Measurements from ENCODE around the gene SLK.

Gene SLK

DNA sequence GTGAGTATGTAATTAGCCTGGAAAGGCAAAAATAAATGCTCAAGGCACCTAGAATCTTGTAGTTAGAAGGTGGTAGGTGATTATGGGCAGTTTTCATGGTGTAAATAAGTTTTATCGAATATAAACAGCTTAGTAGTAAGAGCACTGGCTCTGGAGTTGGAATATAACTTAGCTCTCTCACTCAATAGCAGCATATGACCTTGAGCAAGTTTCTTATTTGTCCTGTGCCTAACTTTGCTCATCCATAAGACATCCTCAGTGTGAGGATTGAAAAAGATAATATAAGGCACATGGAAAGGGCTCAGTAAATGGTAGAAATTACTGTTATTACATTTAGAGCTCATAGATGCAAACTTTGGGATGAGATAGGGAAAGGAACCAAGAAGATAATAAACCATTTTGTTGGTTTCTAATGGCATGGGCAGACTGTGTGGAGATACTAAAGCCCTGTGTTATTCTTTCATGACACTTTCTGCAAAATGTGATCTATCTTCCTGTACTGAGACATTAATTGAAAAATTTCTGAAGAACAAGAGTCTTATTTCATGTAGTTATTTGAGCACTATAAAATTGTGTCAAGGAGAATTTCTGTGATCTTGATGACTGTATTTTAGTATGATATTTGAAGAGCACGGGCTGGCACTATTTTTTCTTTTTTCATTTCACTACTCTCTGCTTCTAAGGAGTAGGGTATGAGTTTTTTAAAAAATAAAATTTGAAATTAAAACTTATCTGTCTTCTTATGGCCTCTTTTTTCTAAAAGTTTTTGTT, 3.1 kb downstream of the SLK start:
- DNase-seq (ENCODE audit: low spot score), result no peak

DNA sequence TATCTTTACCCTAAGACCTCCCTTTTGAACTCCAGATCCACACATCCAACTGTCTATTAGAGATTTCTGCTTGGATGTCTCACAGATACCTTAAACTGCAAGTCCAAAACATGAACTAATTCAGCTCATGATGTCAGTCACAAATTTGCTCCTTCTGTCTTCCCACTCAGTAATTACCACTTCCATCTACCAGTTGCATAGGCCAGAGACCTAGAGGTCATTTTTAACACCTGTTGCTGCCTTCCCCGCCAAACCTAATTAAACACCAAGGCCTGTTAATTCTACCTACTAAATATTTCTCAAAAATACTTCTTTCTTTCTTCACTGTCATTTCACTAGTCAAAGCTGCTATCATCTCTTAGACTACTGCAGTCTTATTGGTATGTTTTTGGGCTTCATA, 8.2 kb downstream of the SLK start:
- H3K27ac ChIP-seq, result no peak overlapping the region
- no peak overlapping the region for H3K4me3 ChIP-seq
- DNase-seq (ENCODE audit: low spot score), result no peak
- TF ChIP-seq, protein P1, sequence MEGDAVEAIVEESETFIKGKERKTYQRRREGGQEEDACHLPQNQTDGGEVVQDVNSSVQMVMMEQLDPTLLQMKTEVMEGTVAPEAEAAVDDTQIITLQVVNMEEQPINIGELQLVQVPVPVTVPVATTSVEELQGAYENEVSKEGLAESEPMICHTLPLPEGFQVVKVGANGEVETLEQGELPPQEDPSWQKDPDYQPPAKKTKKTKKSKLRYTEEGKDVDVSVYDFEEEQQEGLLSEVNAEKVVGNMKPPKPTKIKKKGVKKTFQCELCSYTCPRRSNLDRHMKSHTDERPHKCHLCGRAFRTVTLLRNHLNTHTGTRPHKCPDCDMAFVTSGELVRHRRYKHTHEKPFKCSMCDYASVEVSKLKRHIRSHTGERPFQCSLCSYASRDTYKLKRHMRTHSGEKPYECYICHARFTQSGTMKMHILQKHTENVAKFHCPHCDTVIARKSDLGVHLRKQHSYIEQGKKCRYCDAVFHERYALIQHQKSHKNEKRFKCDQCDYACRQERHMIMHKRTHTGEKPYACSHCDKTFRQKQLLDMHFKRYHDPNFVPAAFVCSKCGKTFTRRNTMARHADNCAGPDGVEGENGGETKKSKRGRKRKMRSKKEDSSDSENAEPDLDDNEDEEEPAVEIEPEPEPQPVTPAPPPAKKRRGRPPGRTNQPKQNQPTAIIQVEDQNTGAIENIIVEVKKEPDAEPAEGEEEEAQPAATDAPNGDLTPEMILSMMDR (IDR thresholded peaks at IDR 0.05), result no peak

More for the DNA sequence above, 3.1 kb downstream of the SLK start:
- Histone ChIP-seq H3K27ac (no peak overlapping the region), H3K4me3 (peak overlapping the region; percentile 88)
- TF ChIP-seq, protein P1 (IDR thresholded peaks at IDR 0.05), result no peak

DNA sequence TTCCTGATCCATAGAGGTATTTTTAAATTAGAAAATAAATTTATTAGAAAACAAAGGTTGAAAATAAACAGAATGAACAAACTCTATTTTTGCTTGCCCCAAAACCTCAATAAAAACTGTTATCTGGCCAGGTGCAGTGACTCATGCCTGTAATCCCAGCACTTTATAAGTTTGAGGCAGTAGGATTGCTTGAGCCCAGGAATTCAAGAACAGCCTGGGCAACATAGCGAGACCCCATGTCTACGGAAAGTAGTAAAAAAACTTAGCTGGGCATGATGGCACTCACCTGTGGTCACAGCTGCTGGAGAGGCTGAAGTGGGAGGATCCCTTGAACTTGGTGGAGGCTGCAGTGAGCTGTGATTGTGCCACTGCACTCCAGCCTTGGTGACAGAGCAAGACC, 10.3 kb downstream of the SLK start:
- no peak for DNase-seq (ENCODE audit: low spot score)
- no peak overlapping the region for H3K27ac ChIP-seq
- H3K4me3 ChIP-seq, result no peak overlapping the region
- TF ChIP-seq, protein P1 (IDR thresholded peaks at IDR 0.05), result no peak

DNA sequence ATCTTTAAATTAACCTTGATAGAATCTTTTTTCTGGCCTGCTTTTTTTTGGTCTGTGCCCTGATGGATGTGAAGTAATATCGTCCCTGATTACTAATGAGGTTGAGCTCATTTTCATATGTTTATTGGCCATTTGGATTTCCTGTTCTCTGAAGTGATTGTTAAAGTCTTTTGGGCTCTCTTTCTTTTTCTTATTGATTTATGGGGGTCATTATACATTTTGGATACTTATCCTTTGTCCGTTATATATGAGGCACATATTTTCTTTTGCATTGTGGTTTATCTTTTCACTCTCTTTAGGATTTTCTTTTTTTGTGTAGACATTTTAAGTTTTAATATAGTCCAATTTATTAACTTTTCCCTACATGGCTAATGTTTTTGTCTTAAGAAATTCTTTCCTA, 12.6 kb downstream of the SLK start:
- TF ChIP-seq, protein P1 (IDR thresholded peaks at IDR 0.05), result no peak
- H3K27ac ChIP-seq, result no peak overlapping the region
- DNase-seq (ENCODE audit: low spot score), result no peak
- H3K4me3 ChIP-seq, result no peak overlapping the region

DNA sequence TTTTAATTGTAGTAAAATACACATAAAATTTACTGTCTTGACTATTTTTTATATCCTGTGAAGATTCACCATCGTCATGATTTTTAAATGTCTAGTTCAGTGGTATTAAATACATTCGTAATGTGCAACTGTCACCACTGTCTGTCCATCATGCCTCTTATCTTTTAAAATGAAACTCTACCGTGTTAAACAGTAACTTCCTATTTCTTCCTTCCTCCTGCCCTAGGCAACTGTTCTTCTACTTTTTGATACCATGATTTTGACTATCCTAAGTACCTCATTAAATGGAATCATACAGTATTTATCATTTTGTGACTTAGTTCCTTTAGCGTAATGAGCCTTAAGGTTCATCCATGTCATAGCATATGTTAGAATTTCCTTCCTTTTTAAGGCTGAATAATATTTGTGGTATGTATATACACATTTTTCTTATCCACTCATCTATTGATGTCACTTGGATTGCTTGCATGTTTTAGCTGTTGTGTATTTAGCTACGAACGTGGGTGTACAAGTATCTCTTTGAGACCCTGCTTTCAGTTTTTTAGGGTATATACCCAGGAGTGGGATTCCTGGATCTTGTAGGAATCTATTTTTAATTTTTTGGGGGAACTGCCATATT, 13.5 kb downstream of the SLK start:
- TF ChIP-seq, protein P1 (IDR thresholded peaks at IDR 0.05), result no peak
- H3K4me3 ChIP-seq, result no peak overlapping the region

DNA sequence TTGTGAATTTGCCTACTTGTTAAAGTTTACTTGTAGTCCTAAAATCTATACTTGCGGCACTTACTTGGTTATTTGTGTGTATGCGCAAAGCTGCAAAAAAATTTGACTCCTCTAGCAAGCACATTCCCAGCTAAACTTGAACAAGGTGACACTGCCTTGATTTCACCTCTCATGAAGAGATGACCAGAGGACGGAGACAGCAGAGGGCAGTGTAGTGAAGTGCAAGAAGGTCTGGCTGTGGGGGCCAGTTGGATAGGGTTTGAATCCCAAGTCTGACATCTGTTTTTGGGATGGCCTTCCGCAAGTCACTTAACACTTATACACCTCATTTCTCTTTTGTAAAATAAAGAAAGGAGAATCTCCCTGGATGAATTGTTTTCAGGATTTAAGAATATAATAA, 15.7 kb downstream of the SLK start:
- no peak for DNase-seq (ENCODE audit: low spot score)
- Histone ChIP-seq H3K27ac (no peak overlapping the region), H3K4me3 (no peak overlapping the region)
- TF ChIP-seq, protein P1 (IDR thresholded peaks at IDR 0.05), result no peak

More for the DNA sequence above, 13.5 kb downstream of the SLK start:
- DNase-seq (ENCODE audit: low spot score), result no peak
- H3K27ac ChIP-seq, result no peak overlapping the region
